Stimulated activated CD8-positive, alpha-beta memory T cell treated with anti-CD3 and anti-CD28 coated beads, Interleukin-15, amount 100 ng/mL, for 4 hours (primary cell): ENCODE measurements around the gene POLD4.
"Not testable (repeated sequence)": the region's sequence is repeated elsewhere in the genome, so short reads cannot be mapped to it uniquely, and the experiment has no call there.

Experiments
- DNase-seq, 2 donors: peaks; one replicate each; pipeline ENCODE4 v3.0.0-alpha.2; 2020; ENCODE audit warnings: low read depth in 2 of 2

POLD4 gene

DNA sequence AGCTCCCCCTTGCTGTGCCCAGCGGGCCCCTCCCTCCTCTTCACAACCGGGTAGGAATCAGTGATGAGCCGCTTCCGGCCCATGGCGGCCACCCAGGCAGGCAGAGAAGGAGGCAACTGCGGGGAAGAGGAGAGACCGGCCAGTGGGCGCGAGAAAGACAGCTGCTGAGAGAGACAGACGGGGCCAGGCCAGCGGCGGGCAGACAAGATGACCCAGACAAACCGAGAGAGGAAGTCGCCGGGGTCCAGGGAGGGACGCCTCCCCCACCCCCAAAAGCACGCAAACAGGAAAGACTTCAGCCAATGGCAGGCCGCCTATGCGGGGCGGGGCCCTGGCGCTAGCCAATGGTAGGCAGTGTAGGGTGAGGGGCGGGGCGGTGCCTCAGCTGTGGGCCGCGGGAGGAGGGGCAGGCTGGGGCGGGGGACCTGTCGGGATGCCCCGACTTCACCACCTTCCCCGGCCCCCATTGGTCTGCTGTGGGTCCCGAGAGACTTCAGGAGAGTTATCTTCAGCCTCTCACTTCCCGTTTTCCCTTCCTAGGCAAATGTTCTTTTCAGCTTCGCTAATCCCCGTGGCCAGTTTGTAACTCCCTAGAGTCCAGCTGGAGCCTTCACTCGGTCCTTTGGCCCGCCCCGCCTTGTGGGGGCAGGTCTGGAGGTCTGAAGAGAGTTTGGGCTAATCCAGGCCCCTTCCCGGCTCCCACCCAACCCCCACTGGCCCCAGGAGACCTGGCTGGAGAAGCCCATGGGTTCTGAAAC lies at the start of gene POLD4:
Gene POLD4, minus strand, starts transcription at position 230 of the 758 bp plus-strand sequence. Its CDS starts 147 bp downstream, at position 83.
- peak; percentile 92 to 93 for DNase-seq

DNA sequence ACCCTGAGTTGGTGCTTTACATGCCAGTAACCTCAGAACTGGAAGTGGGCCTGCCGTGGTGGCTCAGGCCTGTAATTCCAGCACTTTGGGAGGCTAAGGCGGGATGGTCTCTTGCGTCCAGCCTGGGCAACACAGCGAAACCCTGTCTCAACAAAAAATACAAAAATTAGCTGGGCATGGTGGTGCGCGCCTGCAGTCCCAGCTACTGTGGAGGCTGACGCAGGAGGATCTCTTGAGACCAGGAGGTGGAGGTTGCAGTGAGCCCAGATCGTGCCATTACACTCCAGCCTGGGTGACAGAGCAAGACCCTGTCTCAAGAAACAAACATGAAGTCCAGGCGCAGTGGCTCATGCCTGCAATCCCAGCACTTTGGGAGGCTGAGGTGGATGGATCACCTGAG lies 49.7 kb upstream of the POLD4 start:
- DNase-seq = not testable (repeated sequence)

GRCh38 chr11:67402192-67402839 lies 49.0 kb upstream of the POLD4 start:
- DNase-seq = not testable (repeated sequence)

DNA sequence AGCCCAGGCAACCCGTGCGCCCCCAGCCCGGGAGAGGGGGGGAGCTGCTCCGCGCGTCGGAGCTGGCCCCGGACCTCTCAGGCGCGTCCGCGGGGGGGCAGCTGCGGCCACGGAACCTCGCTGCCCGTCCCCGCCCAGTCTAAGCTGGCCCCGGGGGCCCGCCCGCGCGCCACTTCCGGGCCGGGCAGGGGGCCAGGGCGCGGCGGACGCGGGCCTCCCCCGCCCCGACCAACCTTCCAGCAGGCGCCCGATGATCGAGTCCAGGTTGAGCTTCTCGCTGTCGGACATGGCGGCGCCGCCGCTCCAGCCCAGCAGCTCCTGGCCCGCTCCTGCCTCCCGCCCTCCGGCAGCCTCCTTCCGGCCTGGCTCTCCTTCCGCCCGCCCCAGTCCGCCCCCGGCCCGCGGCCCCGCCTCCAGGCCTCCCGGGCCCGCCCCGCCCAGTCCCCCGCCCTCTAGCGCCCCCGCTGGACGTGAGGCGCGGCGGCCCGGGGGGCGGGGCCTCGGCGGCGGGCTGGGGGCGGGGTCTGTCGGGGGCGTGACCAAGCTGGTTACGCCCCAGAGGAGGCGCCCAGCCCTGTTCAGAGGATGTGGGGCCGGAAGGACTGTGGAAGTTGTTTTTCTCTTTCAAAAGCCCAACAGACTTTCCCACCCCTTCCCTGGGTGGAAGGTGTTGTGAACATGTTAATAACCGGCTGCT lies 48.3 kb upstream of the POLD4 start, which contains the start of gene PPP1CA:
Gene PPP1CA, minus strand, starts transcription at position 364 of the 697 bp plus-strand sequence. Its CDS starts 76 bp downstream, at position 288.
- DNase-seq = peak; percentile 78 to 87

DNA sequence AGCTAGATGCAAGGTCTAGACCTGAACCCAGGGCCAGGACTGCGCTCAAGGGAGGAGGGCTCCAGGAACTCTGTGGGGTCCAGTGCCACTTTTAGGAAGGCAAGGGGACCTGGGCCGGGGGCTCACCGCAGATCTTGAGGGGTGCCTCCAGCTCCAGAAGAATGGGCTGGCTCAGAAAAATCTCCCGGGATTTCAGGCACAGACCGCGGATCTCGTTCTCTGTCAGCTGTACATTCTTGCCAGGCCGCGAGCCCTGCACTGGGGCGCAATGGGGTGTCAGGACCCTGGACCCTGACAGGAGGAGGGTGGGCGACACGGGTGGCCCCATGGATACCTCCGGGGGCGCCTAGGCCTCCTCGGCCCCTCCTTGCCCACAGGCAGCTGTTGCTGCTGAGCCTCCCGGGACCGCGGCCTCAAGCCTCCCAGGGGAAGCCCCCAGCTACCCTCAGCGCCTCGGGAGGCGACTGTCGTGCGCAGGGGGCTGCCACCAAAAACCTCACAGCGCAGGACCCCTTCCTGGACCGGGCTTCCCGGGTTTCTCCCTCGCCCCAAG lies 47.7 kb upstream of the POLD4 start:
- no peak for DNase-seq

DNA sequence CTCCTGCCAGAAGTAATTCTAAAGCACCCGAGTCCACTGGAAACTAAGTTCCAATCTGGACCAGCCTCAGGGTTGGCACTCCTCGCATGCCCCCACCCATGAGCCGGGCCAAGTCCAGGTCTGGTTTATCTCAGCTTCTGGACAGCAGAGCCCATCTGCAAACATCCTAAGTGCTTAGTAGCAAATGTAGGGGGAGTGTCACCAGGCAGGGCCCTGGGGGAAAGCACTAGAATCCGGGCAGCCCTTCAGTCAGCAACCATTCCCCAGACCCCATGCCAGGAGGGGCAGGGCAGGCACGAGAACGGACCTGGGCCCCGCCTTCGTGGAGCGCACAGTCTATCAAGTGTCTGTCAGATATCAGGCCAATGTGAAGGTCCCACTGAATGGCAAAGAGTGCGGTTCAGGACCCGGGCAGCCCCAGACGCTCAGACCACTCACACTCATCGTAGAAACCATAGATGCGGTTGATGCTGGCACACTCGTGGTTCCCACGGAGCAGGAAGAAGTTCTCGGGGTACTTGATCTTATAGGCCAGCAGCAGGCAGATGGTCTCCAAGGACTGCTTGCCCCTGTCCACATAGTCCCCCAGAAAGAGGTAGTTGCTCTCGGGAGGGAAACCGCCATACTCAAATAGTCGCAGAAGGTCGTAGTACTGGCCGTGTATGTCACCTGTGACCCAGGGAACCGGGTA lies 47.0 kb upstream of the POLD4 start:
- no peak for DNase-seq

DNA sequence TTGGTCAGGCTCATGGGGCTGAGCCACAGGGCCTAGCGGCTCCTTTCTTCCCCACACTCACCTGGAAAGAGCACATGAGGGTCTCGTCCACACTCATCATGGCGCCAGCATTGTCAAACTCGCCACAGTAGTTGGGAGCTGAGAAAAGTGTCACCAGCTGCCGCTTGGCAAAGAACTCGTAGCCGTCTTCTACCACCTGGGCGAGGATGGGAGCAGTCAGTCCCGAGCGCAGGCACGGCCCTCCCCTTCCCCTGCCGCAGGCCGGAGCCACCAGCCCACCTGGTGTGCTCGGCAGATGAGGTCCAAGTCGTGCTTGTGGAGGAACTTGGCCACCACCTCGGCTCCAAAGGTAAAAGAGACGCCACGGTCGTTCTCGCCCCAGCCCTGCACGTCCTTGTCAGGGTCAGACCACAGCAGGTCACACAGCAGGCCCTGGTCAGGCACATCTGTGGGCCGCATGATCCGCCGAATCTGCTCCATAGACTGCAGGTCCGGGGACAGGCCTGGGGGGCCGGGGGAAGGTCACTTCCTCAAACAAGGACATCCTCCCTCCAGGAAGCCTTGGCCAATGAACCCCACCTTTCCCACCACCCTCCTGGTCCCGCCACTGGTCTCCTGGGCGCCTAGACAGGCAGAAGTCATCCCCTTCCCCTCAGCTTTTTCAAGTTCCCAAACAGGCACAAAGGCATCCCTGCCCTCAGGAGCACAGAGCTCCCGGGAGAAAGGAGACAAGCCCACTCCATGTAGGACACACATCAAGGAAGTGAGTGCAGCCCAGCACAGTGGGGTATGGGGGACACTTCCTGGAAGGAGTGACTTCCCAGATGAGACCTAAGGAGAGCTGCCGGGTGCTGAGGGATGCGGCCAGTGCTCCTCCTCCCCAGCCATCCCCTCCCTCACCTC lies 45.6 kb upstream of the POLD4 start:
- no peak for DNase-seq

- DNase-seq = no peak
These were observed 44.8 kb upstream of the POLD4 start for GRCh38 chr11:67397986-67398660.

GRCh38 chr11:67397536-67397935 lies 44.2 kb upstream of the POLD4 start:
- no peak for DNase-seq

GRCh38 chr11:67396587-67397389 lies 43.4 kb upstream of the POLD4 start:
- no peak for DNase-seq

- no peak for DNase-seq
These were observed 42.9 kb upstream of the POLD4 start for GRCh38 chr11:67396259-67396581.

DNA sequence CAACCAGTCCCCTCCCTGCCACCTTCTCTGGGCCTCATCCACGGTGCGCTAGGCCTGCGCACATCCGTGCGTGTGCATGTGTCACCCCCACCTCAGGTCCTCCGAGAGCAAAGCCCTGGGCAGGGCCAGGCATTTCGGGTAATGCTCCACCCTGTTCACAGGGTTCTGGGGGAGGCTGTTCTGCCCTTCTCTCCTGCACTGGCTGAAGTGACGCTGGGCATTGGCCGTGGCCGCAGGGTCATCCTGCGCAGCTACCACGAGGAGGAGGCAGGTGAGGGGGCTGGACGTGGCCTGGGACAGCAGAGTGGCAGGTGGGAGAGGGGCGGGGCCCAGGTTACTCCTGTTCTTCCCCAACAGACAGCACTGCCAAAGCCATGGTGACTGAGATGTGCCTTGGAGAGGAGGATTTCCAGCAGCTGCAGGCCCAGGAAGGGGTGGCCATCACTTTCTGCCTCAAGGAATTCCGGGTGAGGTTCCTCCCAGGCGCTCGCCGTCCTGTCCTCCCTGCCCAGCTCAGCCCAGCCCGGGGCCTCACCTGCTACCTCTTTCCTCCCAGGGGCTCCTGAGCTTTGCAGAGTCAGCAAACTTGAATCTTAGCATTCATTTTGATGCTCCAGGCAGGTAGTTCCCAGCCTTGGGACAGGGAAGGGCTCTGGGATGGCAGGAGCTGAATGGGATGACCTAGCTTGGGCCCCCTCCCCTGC lies 42.4 kb upstream of the POLD4 start:
- no peak for DNase-seq

GRCh38 chr11:67393990-67394389 lies 40.6 kb upstream of the POLD4 start:
- no peak for DNase-seq

- no peak for DNase-seq
These were observed 40.1 kb upstream of the POLD4 start for GRCh38 chr11:67393437-67393836.

- no peak for DNase-seq
These were observed 38.9 kb upstream of the POLD4 start for GRCh38 chr11:67392183-67392715.

DNA sequence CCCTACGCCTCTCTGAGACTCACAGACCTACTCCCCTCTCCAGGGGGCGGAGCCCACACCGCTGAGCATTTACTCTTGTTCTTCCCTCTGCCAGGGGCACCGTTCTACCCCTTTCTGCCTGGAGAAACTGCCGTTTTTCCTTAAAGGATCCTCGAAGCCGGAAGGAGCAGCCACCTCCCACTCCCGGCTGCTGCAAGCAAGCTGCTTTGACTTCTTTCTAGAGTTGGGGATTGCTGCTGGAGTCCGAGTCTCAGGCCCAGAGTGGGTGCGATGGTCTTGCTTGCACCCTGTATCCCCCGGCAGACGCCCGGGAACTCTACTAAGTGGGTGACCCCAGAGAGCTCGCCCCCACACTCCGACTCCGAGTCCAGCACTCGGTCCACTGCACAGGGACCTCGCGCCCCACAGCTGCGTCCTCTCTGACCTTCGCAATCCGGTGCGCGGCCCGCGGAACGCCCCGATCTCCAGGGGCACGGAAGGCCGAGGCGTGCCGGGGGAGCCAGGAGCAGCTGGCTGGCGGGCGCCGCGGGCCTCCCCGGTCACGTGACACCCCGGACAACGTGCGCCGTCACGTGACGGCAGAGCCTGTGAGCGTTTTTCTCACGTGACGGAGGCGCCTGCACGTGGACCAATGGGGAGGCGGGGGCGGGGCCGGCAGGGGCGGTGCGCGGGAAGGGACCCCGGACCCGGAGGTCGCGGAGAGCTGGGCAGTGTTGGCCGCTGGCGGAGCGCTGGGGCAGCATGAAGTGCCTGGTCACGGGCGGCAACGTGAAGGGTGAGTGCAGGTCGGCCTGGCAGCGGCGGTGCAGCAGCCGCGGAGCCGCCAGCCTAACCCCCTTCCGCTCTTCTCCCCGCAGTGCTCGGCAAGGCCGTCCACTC lies 38.2 kb upstream of the POLD4 start, which contains the start of gene RAD9A:
Gene RAD9A, plus strand, starts transcription at position 683 of the 879 bp plus-strand sequence. Its CDS starts 59 bp downstream, at position 742.
- DNase-seq = peak; percentile 86 to 88

GRCh38 chr11:67390947-67391303 lies 37.6 kb upstream of the POLD4 start:
- no peak for DNase-seq
